Muscle layer of colon (tissue), 2 donors: ENCODE results near the gene SORCS2.

Source experiments
- H3K27ac ChIP-seq: one replicate; pipeline ENCODE4 v1.7.0; 2013; ENCODE audit warnings: low read depth, mild to moderate bottlenecking, low read length, moderate library complexity
- H3K27me3 ChIP-seq, 2 donors: one replicate each; pipeline ENCODE4 v1.7.0; 2013; ENCODE audit warnings: low read length in 2 of 2, mild to moderate bottlenecking in 2 of 2; ENCODE audit not compliant: insufficient read depth in 2 of 2, control insufficient read depth in 1 of 2
- H3K36me3 ChIP-seq: one replicate; pipeline ENCODE4 v1.7.0; 2013; ENCODE audit warnings: mild to moderate bottlenecking, low read length; ENCODE audit not compliant: insufficient read depth
- H3K4me1 ChIP-seq: one replicate; pipeline ENCODE4 v1.7.0; 2013; ENCODE audit warnings: mild to moderate bottlenecking, low read length; ENCODE audit not compliant: insufficient read depth
- H3K4me3 ChIP-seq, 2 donors: one replicate each; pipeline ENCODE4 v1.7.0; 2013; ENCODE audit warnings: low read length in 2 of 2, low read depth in 1 of 2, mild to moderate bottlenecking in 1 of 2, moderate library complexity in 1 of 2
- H3K9ac ChIP-seq: one replicate; pipeline ENCODE4 v1.7.0; 2013; ENCODE audit warnings: low read length
- H3K9me3 ChIP-seq: one replicate; pipeline ENCODE4 v1.7.0; 2013; ENCODE audit warnings: mild to moderate bottlenecking, low read length
- donor health status: abdominal sarcoma.
- donor health status: Adenocarcinoma of cecum.

Gene SORCS2

DNA sequence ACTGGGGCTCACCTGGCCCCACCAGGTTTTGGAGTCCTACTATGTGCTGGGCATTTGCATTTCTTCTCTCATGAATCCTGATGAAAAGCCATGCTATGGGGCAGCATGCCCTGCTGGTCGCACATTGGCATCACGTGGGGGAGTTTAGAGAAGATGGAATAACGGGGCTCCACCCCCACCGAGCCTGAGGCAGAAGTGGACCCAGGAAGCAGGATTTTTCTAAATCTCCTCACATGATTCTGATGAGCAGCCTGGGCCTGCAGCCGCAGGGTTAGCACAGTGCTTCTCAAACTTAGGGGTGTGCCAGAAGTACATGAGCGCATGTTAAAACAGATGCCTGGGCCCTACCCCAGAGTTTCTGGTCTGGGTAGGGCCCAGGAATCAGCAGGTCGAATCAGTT is 4.6 kb upstream of the SORCS2 start:
- no peak overlapping the region for H3K4me3 ChIP-seq
- H3K9me3 ChIP-seq, result no peaks in the 10 kb centered on the region
- H3K27me3 ChIP-seq, result peaks cover 0 to 25% of the 10 kb centered on the region in 2 donors
- no peak overlapping the region for H3K27ac ChIP-seq
- no peaks in the 10 kb centered on the region for H3K36me3 ChIP-seq
- H3K4me1 ChIP-seq, result peaks cover 5% of the 10 kb centered on the region
- no peak overlapping the region for H3K9ac ChIP-seq

DNA sequence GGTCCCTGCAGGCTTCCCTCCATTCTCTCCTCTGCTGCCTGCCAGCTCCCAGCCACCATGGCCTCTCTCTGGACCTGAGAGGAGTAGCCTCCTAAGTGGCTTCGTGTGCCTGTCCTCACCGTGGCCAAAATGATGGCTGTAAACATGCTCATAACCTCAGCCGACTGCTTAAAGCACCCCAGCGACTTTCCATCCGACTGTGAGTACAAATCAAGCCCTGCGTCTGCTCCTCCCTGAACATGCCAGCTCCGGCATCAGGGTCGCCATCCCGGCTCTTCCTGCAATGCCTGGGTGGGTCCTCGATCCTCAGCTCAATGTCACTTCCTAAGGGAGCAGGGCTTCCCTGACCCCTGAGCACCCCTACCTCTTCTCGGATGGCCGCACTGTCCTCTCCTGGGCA is 3.3 kb upstream of the SORCS2 start:
- Histone ChIP-seq H3K4me1 (peaks cover 12% of the 10 kb centered on the region), H3K9ac (no peak overlapping the region), H3K27me3 (peaks cover 0 to 36% of the 10 kb centered on the region in 2 donors), H3K4me3 (no peak overlapping the region), H3K9me3 (no peaks in the 10 kb centered on the region), H3K36me3 (no peaks in the 10 kb centered on the region), H3K27ac (no peak overlapping the region)

- no peaks in the 10 kb centered on the region for H3K36me3 ChIP-seq
- no peaks in the 10 kb centered on the region for H3K9me3 ChIP-seq
- H3K27me3 ChIP-seq, result peaks cover 0 to 42% of the 10 kb centered on the region in 2 donors
- H3K4me1 ChIP-seq, result peaks cover 13% of the 10 kb centered on the region
- H3K4me3 ChIP-seq, result no peak overlapping the region
- no peak overlapping the region for H3K9ac ChIP-seq
- no peak overlapping the region for H3K27ac ChIP-seq
These were observed 2.7 kb upstream of the SORCS2 start for GRCh38 chr4:7189475-7190277.

DNA sequence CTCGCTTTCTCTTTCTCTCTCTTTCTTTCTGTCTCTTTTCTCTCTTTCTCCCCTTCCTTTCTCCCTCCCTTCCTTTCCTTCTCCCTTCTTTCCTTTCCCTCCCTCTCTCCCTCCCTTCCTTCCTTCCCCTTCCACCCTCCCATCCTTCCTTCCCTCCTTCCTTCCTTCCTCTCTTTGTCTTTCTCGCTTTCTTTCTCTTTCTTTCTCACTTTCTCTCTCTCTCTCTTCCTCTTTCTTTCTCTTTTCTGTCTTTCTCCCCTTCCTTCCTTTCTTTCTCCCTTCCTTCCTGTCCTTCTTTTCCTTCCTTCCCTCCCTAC is 2.1 kb upstream of the SORCS2 start:
- Histone ChIP-seq H3K36me3 (no peaks in the 10 kb centered on the region), H3K27me3 (peaks cover 0 to 47% of the 10 kb centered on the region in 2 donors), H3K9me3 (no peaks in the 10 kb centered on the region)

DNA sequence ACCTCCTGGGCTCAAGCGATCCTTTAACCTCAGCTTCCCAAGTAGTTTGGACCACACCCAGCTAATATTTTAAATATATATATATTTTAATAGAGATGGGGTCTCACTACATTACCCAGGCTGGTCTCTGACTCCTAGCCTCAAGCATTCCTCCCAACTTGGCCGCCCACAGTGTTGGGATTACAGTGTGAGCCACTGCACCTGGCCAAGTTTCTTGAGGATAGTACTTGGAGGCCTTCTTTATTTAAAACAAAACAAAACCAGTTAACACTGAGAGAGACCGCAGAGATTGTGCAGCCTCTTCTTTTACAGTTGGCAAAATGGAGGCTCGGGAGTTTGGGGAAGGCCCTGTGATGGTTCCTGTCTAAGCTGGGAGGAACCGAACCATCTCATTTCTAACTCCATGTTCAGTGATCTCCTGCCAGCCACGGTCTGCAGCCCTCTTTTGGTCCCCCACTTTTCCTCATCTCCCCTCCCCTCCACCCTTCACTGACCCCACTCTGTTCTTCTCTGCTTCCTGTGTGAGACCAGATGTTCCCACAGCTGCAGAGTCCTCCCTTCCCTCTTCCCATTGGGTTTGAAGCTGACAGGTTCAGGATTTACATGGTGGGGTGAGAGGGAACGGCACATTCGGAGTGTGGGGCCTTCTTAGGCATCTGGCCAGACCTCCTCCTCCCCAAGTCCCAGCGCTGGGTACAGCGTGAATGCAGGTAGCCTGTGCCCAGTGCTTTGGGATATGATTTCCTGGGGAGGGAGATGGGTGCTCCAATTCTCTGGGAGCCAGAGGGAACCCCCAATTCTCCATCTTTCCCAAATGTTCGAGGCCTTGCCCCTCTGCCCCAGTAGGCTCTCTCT is 1.4 kb upstream of the SORCS2 start:
- Histone ChIP-seq H3K27me3 (peaks cover 0 to 47% of the 10 kb centered on the region in 2 donors), H3K9ac (no peak overlapping the region), H3K36me3 (no peaks in the 10 kb centered on the region), H3K9me3 (no peaks in the 10 kb centered on the region), H3K4me3 (no peak overlapping the region), H3K4me1 (peaks cover 13% of the 10 kb centered on the region), H3K27ac (no peak overlapping the region)

More for the DNA sequence above, 2.1 kb upstream of the SORCS2 start:
- H3K4me1 ChIP-seq, result peaks cover 13% of the 10 kb centered on the region
- H3K9ac ChIP-seq, result no peak overlapping the region
- no peak overlapping the region for H3K27ac ChIP-seq
- no peak overlapping the region for H3K4me3 ChIP-seq

GRCh38 chr4:7191546-7192251 is 639 bp upstream of the SORCS2 start:
- Histone ChIP-seq H3K9ac (no peak overlapping the region), H3K4me3 (peak overlapping the region in 1 of 2 donors; percentile 32), H3K9me3 (no peaks in the 10 kb centered on the region), H3K27me3 (peaks cover 0 to 47% of the 10 kb centered on the region in 2 donors), H3K36me3 (no peaks in the 10 kb centered on the region), H3K4me1 (peaks cover 16% of the 10 kb centered on the region), H3K27ac (no peak overlapping the region)

GRCh38 chr4:7193030-7193958 is 956 bp downstream of the SORCS2 start:
- no peak overlapping the region for H3K27ac ChIP-seq
- no peak overlapping the region for H3K9ac ChIP-seq
- peaks cover 16% of the 10 kb centered on the region for H3K4me1 ChIP-seq
- H3K4me3 ChIP-seq, result peak overlapping the region; percentile 66 to 68
- no peaks in the 10 kb centered on the region for H3K36me3 ChIP-seq
- no peaks in the 10 kb centered on the region for H3K9me3 ChIP-seq
- peaks cover 0 to 40% of the 10 kb centered on the region in 2 donors for H3K27me3 ChIP-seq

- Histone ChIP-seq H3K27ac (no peak overlapping the region), H3K4me1 (peaks cover 16% of the 10 kb centered on the region), H3K27me3 (peaks cover 0 to 30% of the 10 kb centered on the region in 2 donors), H3K9me3 (no peaks in the 10 kb centered on the region), H3K4me3 (peak overlapping the region in 1 of 2 donors; percentile 68), H3K36me3 (no peaks in the 10 kb centered on the region), H3K9ac (no peak overlapping the region)
These were observed 2.2 kb downstream of the SORCS2 start for GRCh38 chr4:7194251-7195140.

DNA sequence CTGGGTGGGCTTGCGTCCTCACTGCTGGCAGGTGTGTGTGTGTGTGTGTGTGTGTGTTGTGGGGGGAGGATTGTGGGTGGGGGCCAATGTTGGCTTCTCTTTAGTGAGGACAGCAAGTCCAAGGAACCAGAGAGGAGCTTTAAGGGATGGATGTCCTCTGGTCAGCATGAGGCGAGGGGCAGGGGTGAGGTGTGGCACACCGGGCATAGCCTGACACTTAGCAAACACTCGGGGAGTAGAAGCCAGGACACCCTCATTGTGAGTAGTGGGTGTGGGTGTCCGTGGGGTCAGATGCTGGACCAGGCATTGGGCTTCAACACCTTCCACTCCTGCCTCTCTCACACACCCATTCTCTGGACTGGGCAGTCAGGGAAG is 2.8 kb downstream of the SORCS2 start:
- Histone ChIP-seq H3K9me3 (no peaks in the 10 kb centered on the region), H3K4me3 (no peak overlapping the region), H3K4me1 (peaks cover 16% of the 10 kb centered on the region), H3K9ac (no peak overlapping the region), H3K27me3 (peaks cover 0 to 29% of the 10 kb centered on the region in 2 donors), H3K27ac (no peak overlapping the region), H3K36me3 (no peaks in the 10 kb centered on the region)
